ENCODE measurements around the gene IKZF2.

Gene IKZF2

DNA sequence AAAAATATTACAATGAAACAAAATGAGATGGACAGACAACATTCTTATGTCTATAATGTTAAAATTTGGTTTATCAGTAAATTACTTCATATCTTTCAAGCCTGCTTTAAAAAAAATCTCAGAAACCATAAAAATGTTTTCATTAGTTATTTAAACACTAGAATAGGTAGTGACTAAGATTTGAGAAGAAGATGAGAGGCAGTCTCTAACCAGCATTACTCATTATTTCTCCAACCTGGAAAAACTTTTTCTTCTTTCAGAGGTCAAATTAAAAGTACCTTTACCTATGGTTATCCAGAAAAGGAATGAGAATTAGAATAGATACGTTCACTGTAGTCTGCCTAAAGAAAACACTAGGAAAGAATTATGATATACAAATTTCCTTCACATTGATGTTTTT, 50.3 kb downstream of the IKZF2 start:
- Histone ChIP-seq H3K36me3 (no peaks in the 10 kb centered on the region), H3K4me3 (no peak overlapping the region), H3K4me1 (peaks cover 0 to 19% (median 5%) of the 10 kb centered on the region in 4 donors), H3K27ac (no peak overlapping the region), H3K27me3 (no peaks in the 10 kb centered on the region), H3K9me3 (no peaks in the 10 kb centered on the region)
- TF ChIP-seq, protein P1, sequence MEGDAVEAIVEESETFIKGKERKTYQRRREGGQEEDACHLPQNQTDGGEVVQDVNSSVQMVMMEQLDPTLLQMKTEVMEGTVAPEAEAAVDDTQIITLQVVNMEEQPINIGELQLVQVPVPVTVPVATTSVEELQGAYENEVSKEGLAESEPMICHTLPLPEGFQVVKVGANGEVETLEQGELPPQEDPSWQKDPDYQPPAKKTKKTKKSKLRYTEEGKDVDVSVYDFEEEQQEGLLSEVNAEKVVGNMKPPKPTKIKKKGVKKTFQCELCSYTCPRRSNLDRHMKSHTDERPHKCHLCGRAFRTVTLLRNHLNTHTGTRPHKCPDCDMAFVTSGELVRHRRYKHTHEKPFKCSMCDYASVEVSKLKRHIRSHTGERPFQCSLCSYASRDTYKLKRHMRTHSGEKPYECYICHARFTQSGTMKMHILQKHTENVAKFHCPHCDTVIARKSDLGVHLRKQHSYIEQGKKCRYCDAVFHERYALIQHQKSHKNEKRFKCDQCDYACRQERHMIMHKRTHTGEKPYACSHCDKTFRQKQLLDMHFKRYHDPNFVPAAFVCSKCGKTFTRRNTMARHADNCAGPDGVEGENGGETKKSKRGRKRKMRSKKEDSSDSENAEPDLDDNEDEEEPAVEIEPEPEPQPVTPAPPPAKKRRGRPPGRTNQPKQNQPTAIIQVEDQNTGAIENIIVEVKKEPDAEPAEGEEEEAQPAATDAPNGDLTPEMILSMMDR (IDR thresholded peaks at IDR 0.05), result no peak
- DNase-seq, result no peak
- intact Hi-C loops (cut with DNase I; ENCODE audit: low total_unique reads), result no loop called here

DNA sequence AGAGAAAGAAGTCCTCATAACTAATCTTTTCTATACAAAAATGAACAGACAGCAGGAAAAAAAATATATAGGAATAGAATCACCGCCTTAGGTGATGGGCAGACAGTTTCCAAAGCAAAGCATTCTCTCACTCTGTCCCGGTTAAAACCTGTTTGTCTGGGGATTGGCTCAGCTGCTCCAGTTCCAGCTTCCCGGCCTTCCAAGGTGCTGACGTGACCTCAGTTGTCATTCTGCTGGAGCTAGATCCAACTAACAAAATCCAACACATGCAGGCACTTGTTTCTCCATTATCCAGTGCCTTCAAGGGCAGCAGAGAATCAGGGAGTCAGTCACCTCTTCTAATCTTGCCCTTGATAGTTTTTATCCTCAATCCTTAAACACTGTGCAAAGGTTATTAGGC, 52.8 kb downstream of the IKZF2 start:
- TF ChIP-seq, protein P1 (IDR thresholded peaks at IDR 0.05), result no peak
- H3K4me3 ChIP-seq, result no peak overlapping the region
- intact Hi-C loops (cut with DNase I; ENCODE audit: low total_unique reads), result no loop called here
- no peak overlapping the region for H3K27ac ChIP-seq
- no peaks in the 10 kb centered on the region for H3K9me3 ChIP-seq
- DNase-seq, result no peak
- peaks cover 0 to 5% (median 0%) of the 10 kb centered on the region in 4 donors for H3K4me1 ChIP-seq
- no peaks in the 10 kb centered on the region for H3K27me3 ChIP-seq
- H3K36me3 ChIP-seq, result no peaks in the 10 kb centered on the region

DNA sequence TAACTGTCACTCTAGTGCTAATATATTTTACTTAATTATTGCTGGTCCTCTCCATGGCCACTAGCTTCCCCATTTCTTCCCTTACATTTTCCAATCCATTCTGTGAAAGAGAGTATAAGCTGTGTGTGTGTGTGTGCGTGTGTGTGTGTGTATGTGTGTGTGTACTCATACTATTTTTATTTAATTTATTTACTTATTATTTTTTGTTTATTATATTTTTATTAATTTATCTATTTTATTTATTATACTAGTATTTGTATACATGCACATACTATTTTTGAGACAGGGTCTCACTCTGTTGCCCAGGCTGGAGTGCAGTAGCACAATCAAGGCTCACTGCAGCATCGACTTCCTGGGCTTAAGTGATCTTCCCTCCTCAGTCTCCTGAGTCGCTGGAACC, 59.6 kb downstream of the IKZF2 start:
- TF ChIP-seq, protein P1 (IDR thresholded peaks at IDR 0.05), result no peak
- intact Hi-C loops (cut with DNase I; ENCODE audit: low total_unique reads), result no loop called here
- H3K27ac ChIP-seq, result no peak overlapping the region

DNA sequence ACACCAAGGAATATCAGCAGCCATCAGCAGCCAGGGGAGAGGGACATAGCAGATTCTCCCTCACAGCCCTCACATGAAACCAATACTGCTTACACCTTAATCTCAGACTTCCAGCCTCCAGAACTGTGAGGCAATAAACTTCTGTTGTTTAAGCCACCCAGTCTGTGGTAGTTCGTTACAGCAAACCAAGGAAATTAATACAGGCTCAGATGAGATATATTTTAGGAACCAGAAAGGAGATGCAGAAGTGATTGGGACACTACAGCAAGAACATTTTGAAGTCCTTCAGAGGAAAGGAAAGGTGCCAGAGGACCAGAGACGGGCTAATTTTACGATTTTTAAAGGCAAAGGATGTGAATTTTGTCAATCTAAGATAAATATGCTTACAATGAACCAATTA, 60.6 kb downstream of the IKZF2 start:
- intact Hi-C loops (cut with DNase I; ENCODE audit: low total_unique reads), result no loop called here
- TF ChIP-seq, protein P1 (IDR thresholded peaks at IDR 0.05), result no peak
- H3K4me1 ChIP-seq, result peaks cover 0 to 33% (median 11%) of the 10 kb centered on the region in 4 donors
- no peaks in the 10 kb centered on the region for H3K27me3 ChIP-seq
- H3K9me3 ChIP-seq, result no peaks in the 10 kb centered on the region
- no peak overlapping the region for H3K27ac ChIP-seq
- no peak for DNase-seq
- H3K36me3 ChIP-seq, result no peaks in the 10 kb centered on the region
- H3K4me3 ChIP-seq, result no peak overlapping the region

More for the DNA sequence above, 59.6 kb downstream of the IKZF2 start:
- no peaks in the 10 kb centered on the region for H3K9me3 ChIP-seq
- H3K4me3 ChIP-seq, result no peak overlapping the region
- no peaks in the 10 kb centered on the region for H3K36me3 ChIP-seq
- peaks cover 0 to 23% (median 5%) of the 10 kb centered on the region in 4 donors for H3K4me1 ChIP-seq
- H3K27me3 ChIP-seq, result no peaks in the 10 kb centered on the region
- no peak for DNase-seq

DNA sequence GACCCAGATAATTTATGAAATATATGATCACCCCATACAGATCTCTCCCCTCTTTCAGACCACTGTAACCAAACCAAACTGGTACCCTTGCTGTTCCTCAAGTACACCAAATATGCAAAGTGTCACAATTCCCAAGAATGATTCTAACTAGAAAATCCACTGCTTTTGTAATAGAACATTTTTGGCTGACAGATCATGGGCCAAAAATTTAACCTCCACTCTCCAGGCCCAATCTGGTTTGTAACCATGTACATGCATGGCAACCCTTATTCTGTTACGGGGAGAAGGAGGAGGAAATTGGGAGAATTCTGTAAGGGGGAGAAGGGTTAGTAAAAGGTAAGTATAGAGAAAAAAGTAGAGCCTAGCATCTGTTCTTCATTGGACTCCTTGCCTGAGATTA, 62.0 kb downstream of the IKZF2 start:
- Histone ChIP-seq H3K9me3 (no peaks in the 10 kb centered on the region), H3K27me3 (no peaks in the 10 kb centered on the region), H3K36me3 (no peaks in the 10 kb centered on the region), H3K4me3 (no peak overlapping the region), H3K27ac (no peak overlapping the region), H3K4me1 (peaks cover 0 to 47% (median 16%) of the 10 kb centered on the region in 4 donors)
- DNase-seq, result no peak
- TF ChIP-seq, protein P1 (IDR thresholded peaks at IDR 0.05), result no peak
- intact Hi-C loops (cut with DNase I; ENCODE audit: low total_unique reads), result no loop called here

GRCh38 chr2:213087040-213087439, 64.4 kb downstream of the IKZF2 start:
- Histone ChIP-seq H3K4me3 (no peak overlapping the region), H3K27ac (peak overlapping the region in 1 of 2 donors; percentile 10), H3K4me1 (peaks cover 0 to 61% (median 16%) of the 10 kb centered on the region in 4 donors), H3K9me3 (no peaks in the 10 kb centered on the region), H3K36me3 (no peaks in the 10 kb centered on the region), H3K27me3 (no peaks in the 10 kb centered on the region)
- intact Hi-C loops (cut with DNase I; ENCODE audit: low total_unique reads), result no loop called here
- DNase-seq, result no peak
- TF ChIP-seq, protein P1 (IDR thresholded peaks at IDR 0.05), result no peak

Data from tibial artery (tissue), 4 donors.